Muscle of arm (tissue), 12 donors: ENCODE measurements around the gene MAN1B1. TPM values are rescaled to one million over a fixed set of nuclear protein-coding genes. Genes with fewer than 3 reads are reported as not detected.

Experiments
- polyA plus RNA-seq, 12 donors: library from polyadenylated mRNA; unstranded; fragments of 120-200 nt; gene quantifications; one replicate each; pipeline ENCODE4 v1.2.1, GENCODE V29; 2013; ENCODE audit not compliant: insufficient read length in 12 of 12

The MAN1B1 gene
- polyA plus RNA-seq, 12 donors = 34.2 to 65.1 (median 37.7) TPM; not detected in 1

Other genes starting within 250 kb of the MAN1B1 start
- gene AJM1, start 244.5 kb upstream of the MAN1B1 start, polyA plus RNA-seq = 1 to 10 TPM in 10 of 12 donors, under 1 TPM in 1, not detected in 1; 0.93 to 7.0 (median 1.5) TPM
- 100 to 1,000 TPM in 2 of 12 donors, 10 to 100 TPM in 9, not detected in 1; 60.3 to 100 (median 73.7) TPM for gene PHPT1, start 237.6 kb upstream of the MAN1B1 start, polyA plus RNA-seq
- 100 to 1,000 TPM in 1 of 12 donors, 1 to 10 TPM in 10, not detected in 1; 2.7 to 131 (median 3.9) TPM for gene MAMDC4, start 234.6 kb upstream of the MAN1B1 start, polyA plus RNA-seq
- gene EDF1, start 220.7 kb upstream of the MAN1B1 start, polyA plus RNA-seq = 100 to 1,000 TPM in 11 of 12 donors, not detected in 1; 262 to 391 (median 299) TPM
- 10 to 100 TPM in 5 of 12 donors, 1 to 10 TPM in 6, not detected in 1; 7.1 to 15.5 (median 9.1) TPM for gene TRAF2, start 200.5 kb upstream of the MAN1B1 start, polyA plus RNA-seq
- gene FBXW5, start 142.2 kb upstream of the MAN1B1 start, polyA plus RNA-seq = 10 to 100 TPM in 11 of 12 donors, not detected in 1; 26.2 to 46.7 (median 30.6) TPM
- 1 to 10 TPM in 1 of 12 donors, under 1 TPM in 7, not detected in 4; 0.27 to 1.2 (median 0.48) TPM for gene C8G, start 141.7 kb upstream of the MAN1B1 start, polyA plus RNA-seq
- gene LCN12, start 134.7 kb upstream of the MAN1B1 start, polyA plus RNA-seq = 1 to 10 TPM in 5 of 12 donors, under 1 TPM in 4, not detected in 3; 0.23 to 1.4 (median 1.1) TPM
- gene PTGDS, start 109.5 kb upstream of the MAN1B1 start, polyA plus RNA-seq = 10 to 100 TPM in 6 of 12 donors, 1 to 10 TPM in 4, not detected in 2; 5.3 to 30.3 (median 13.6) TPM
- gene LCNL1, start 104.0 kb upstream of the MAN1B1 start, polyA plus RNA-seq = under 1 TPM in 10 of 12 donors, not detected in 2; 0.19 to 0.74 (median 0.54) TPM
- gene PAXX, start 94.6 kb upstream of the MAN1B1 start, polyA plus RNA-seq = 10 to 100 TPM in 11 of 12 donors, not detected in 1; 15.5 to 51.6 (median 19.6) TPM
- gene CLIC3, start 90.4 kb upstream of the MAN1B1 start, polyA plus RNA-seq = 10 to 100 TPM in 1 of 12 donors, 1 to 10 TPM in 2, under 1 TPM in 6, not detected in 3; 0.23 to 26.6 (median 0.49) TPM
- 10 to 100 TPM in 11 of 12 donors, not detected in 1; 10.1 to 28.9 (median 13.0) TPM for gene ABCA2, start 58.7 kb upstream of the MAN1B1 start, polyA plus RNA-seq
- gene FUT7, start 54.9 kb upstream of the MAN1B1 start, polyA plus RNA-seq = under 1 TPM in 3 of 12 donors, not detected in 9; 0.05 to 0.45 (median 0.08) TPM
- gene NPDC1, start 40.8 kb upstream of the MAN1B1 start, polyA plus RNA-seq = 10 to 100 TPM in 11 of 12 donors, not detected in 1; 26.6 to 48.0 (median 30.3) TPM
- 10 to 100 TPM in 7 of 12 donors, 1 to 10 TPM in 4, not detected in 1; 8.6 to 21.8 (median 12.8) TPM for gene ENTPD2, start 32.9 kb upstream of the MAN1B1 start, polyA plus RNA-seq
- gene SAPCD2, start 16.4 kb upstream of the MAN1B1 start, polyA plus RNA-seq = 1 to 10 TPM in 11 of 12 donors, not detected in 1; 2.0 to 8.0 (median 3.3) TPM
- gene UAP1L1, start 9.5 kb upstream of the MAN1B1 start, polyA plus RNA-seq = 1 to 10 TPM in 10 of 12 donors, not detected in 2; 1.4 to 3.8 (median 1.8) TPM
- 10 to 100 TPM in 11 of 12 donors, not detected in 1; 16.7 to 86.0 (median 23.7) TPM for gene DPP7, start 27.7 kb downstream of the MAN1B1 start, polyA plus RNA-seq
- gene GRIN1, start 52.2 kb downstream of the MAN1B1 start, polyA plus RNA-seq = under 1 TPM in 4 of 12 donors, not detected in 8; 0.09 to 0.84 (median 0.14) TPM
- gene LRRC26, start 83.1 kb downstream of the MAN1B1 start, polyA plus RNA-seq = not detected
- gene TMEM210, start 85.1 kb downstream of the MAN1B1 start, polyA plus RNA-seq = not detected
- 10 to 100 TPM in 11 of 12 donors, not detected in 1; 21.1 to 36.5 (median 30.4) TPM for gene ANAPC2, start 101.6 kb downstream of the MAN1B1 start, polyA plus RNA-seq
- 10 to 100 TPM in 11 of 12 donors, not detected in 1; 36.2 to 86.3 (median 45.8) TPM for gene SSNA1, start 101.7 kb downstream of the MAN1B1 start, polyA plus RNA-seq
- 10 to 100 TPM in 2 of 12 donors, 1 to 10 TPM in 9, not detected in 1; 4.2 to 10.4 (median 7.9) TPM for gene TPRN, start 113.8 kb downstream of the MAN1B1 start, polyA plus RNA-seq
- 10 to 100 TPM in 11 of 12 donors, not detected in 1; 20.7 to 39.2 (median 31.1) TPM for gene TMEM203, start 118.7 kb downstream of the MAN1B1 start, polyA plus RNA-seq
- gene NDOR1, start 118.7 kb downstream of the MAN1B1 start, polyA plus RNA-seq = 10 to 100 TPM in 2 of 12 donors, 1 to 10 TPM in 9, not detected in 1; 4.9 to 13.3 (median 6.9) TPM
- gene RNF208, start 135.3 kb downstream of the MAN1B1 start, polyA plus RNA-seq = 1 to 10 TPM in 10 of 12 donors, not detected in 2; 1.7 to 7.1 (median 2.3) TPM
- 1 to 10 TPM in 9 of 12 donors, under 1 TPM in 1, not detected in 2; 0.91 to 3.2 (median 2.1) TPM for gene CYSRT1, start 138.2 kb downstream of the MAN1B1 start, polyA plus RNA-seq
- gene RNF224, start 140.5 kb downstream of the MAN1B1 start, polyA plus RNA-seq = 1 to 10 TPM in 7 of 12 donors, under 1 TPM in 3, not detected in 2; 0.66 to 2.9 (median 1.3) TPM
- 1 to 10 TPM in 6 of 12 donors, under 1 TPM in 4, not detected in 2; 0.43 to 1.6 (median 1.0) TPM for gene SLC34A3, start 143.9 kb downstream of the MAN1B1 start, polyA plus RNA-seq
- 100 to 1,000 TPM in 11 of 12 donors, not detected in 1; 121 to 306 (median 157) TPM for gene TUBB4B, start 154.3 kb downstream of the MAN1B1 start, polyA plus RNA-seq
- under 1 TPM in 6 of 12 donors, not detected in 6; 0.24 to 0.54 (median 0.30) TPM for gene STPG3, start 164.3 kb downstream of the MAN1B1 start, polyA plus RNA-seq
- 10 to 100 TPM in 11 of 12 donors, not detected in 1; 31.1 to 52.0 (median 39.2) TPM for gene NELFB, start 168.3 kb downstream of the MAN1B1 start, polyA plus RNA-seq
- gene TOR4A, start 190.7 kb downstream of the MAN1B1 start, polyA plus RNA-seq = 10 to 100 TPM in 1 of 12 donors, 1 to 10 TPM in 10, not detected in 1; 3.5 to 14.8 (median 4.4) TPM
- 10 to 100 TPM in 2 of 12 donors, 1 to 10 TPM in 9, not detected in 1; 2.6 to 28.7 (median 4.3) TPM for gene NRARP, start 215.3 kb downstream of the MAN1B1 start, polyA plus RNA-seq